ENCODE data around the gene GPR34. TPM values are rescaled to one million over a fixed set of nuclear protein-coding genes. Genes with fewer than 3 reads are reported as not detected.

Gene GPR34
- total and polyA plus RNA-seq, 9 of the 15 experiments (the other 6 are each of a cell fraction or from before 2014, with no cell fraction given): 0.13 TPM; not detected in 8

- Histone ChIP-seq H3K36me3 (ENCODE audit: control insufficient read depth, insufficient read depth, low read length) (no peaks in the 10 kb centered on the region), H4K20me1 (replicated peaks; ENCODE audit: control insufficient read depth, insufficient read depth, low read length) (no peaks in the 10 kb centered on the region), H3K79me2 (ENCODE audit: control insufficient read depth, insufficient read depth, low read length) (no peaks in the 10 kb centered on the region), H3K4me3 (no peak overlapping the region), H3K4me1 (replicated peaks in 1 of 2; ENCODE audit: control insufficient read depth in 2 of 2, insufficient read depth in 2 of 2, low read length in 2 of 2) (no peaks in the 10 kb centered on the region), H3K27me3 (ENCODE audit: control insufficient read depth in 2 of 2, insufficient read depth in 2 of 2, low read length in 2 of 2) (no peaks in the 10 kb centered on the region), H3K9me1 (ENCODE audit: control insufficient read depth, insufficient read depth, low read length) (no peaks in the 10 kb centered on the region), H3K27ac (ENCODE audit: extremely low read depth, low read depth, low read length) (no peak overlapping the region), H3K4me2 (ENCODE audit: insufficient read depth, low read length) (no peak overlapping the region), H3K9ac (ENCODE audit: insufficient read depth in 1 of 2, low read depth in 2 of 2, low read length in 2 of 2) (no peak overlapping the region), H2AFZ (ENCODE audit: low read depth, low read length) (no peak overlapping the region), H3K9me3 (replicated peaks; ENCODE audit: control insufficient read depth, insufficient read depth, low read depth, low read length) (no peaks in the 10 kb centered on the region)
- TF ChIP-seq SRSF9 (IDR thresholded peaks at IDR 0.05; ENCODE audit: borderline replicate concordance, low read depth, low read length) (no peak), PHF21A (IDR thresholded peaks at IDR 0.05; ENCODE audit: borderline replicate concordance, low read depth) (no peak), ZNF23 (CRISPR knock-in tag; IDR thresholded peaks at IDR 0.05) (no peak), SUPT5H (IDR thresholded peaks at IDR 0.05) (no peak), MAFF (IDR thresholded peaks at IDR 0.05; ENCODE audit: low read length) (no peak), MCM5 (IDR thresholded peaks at IDR 0.05; ENCODE audit: low read depth) (no peak), SRSF7 (optimal IDR thresholded peaks at IDR 0.05; ENCODE audit: low read depth, low read length) (no peak), ZNF79 (CRISPR knock-in tag; IDR thresholded peaks at IDR 0.05; ENCODE audit: low read depth) (no peak), NUFIP1 (IDR thresholded peaks at IDR 0.05; ENCODE audit: partially characterized antibody) (no peak), CREB1 (IDR thresholded peaks at IDR 0.05) (no peak), CREB1 (CRISPR knock-in tag; IDR thresholded peaks at IDR 0.05) (no peak), BCL6 (CRISPR knock-in tag; IDR thresholded peaks at IDR 0.05) (no peak), ZNF354B (CRISPR knock-in tag; IDR thresholded peaks at IDR 0.05) (no peak)
- TF ChIP-seq, protein P1, sequence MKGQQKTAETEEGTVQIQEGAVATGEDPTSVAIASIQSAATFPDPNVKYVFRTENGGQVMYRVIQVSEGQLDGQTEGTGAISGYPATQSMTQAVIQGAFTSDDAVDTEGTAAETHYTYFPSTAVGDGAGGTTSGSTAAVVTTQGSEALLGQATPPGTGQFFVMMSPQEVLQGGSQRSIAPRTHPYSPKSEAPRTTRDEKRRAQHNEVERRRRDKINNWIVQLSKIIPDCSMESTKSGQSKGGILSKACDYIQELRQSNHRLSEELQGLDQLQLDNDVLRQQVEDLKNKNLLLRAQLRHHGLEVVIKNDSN (CRISPR knock-in tag; IDR thresholded peaks at IDR 0.05): no peak
- FAIRE-seq: no peak
- WGBS (ENCODE audit: insufficient coverage, low coverage, missing lambda C conversion rate): 25% methylated on average over 1 of the region's 1 CpG
- in situ Hi-C loops (cut with MboI): no loop called here
- POLR2A ChIA-PET: no interaction called here
- CTCF ChIA-PET (ENCODE audit: low intra/inter-chr PET ratio): no interaction called here
- BruUV-seq (replicated peaks): no TSS peak
- DNase-seq (ENCODE audit: extremely low read depth in 1 of 4, low spot score in 3 of 4): no peak
- ATAC-seq: no peak
- intact Hi-C loops (cut with micrococcal nuclease): no loop called here
Measured at GRCh38 chrX:41692162-41692749, 3.5 kb downstream of the GPR34 start.

All from K562 (cell line).